HG02973 (cell line): ENCODE measurements around the gene TP53BP2.

Experiments
- ATAC-seq: cut with Tn5 transposase; IDR thresholded peaks from one replicate; pipeline ENCODE4 v1.9.1; 2021; ENCODE audit warnings: moderate library complexity; ENCODE audit not compliant: unreplicated experiment

The TP53BP2 gene

GRCh38 chr1:223770621-223771315 lies 75.0 kb downstream of the TP53BP2 start:
- ATAC-seq, result no peak

- ATAC-seq, result no peak
Measured at GRCh38 chr1:223765719-223766340, 79.9 kb downstream of the TP53BP2 start.

GRCh38 chr1:223765036-223765718 lies 80.6 kb downstream of the TP53BP2 start:
- no peak for ATAC-seq

GRCh38 chr1:223763881-223764280 lies 81.9 kb downstream of the TP53BP2 start:
- no peak for ATAC-seq

DNA sequence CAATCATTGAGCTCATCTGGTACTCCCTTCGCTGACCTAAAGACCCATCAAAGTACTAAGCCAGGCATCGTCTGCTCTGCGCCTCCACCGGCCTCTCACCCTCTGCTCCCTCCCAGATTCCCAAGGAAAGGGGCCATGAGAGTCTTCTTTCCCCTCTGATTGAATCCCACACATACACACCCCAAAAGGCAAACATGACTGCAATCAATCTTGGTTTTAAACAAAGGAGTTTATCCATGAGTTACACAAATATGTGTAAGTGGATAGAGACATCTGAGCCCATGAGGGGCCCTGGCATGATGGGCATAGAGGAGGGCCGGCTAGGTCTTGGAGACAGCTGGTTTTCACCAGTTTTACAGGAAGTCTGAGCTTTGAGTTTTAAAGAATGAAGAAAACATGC lies 82.5 kb downstream of the TP53BP2 start:
- no peak for ATAC-seq

- ATAC-seq, result no peak
Measured at GRCh38 chr1:223761411-223761810, 84.3 kb downstream of the TP53BP2 start.

GRCh38 chr1:223760833-223761232 lies 84.9 kb downstream of the TP53BP2 start:
- ATAC-seq, result no peak

DNA sequence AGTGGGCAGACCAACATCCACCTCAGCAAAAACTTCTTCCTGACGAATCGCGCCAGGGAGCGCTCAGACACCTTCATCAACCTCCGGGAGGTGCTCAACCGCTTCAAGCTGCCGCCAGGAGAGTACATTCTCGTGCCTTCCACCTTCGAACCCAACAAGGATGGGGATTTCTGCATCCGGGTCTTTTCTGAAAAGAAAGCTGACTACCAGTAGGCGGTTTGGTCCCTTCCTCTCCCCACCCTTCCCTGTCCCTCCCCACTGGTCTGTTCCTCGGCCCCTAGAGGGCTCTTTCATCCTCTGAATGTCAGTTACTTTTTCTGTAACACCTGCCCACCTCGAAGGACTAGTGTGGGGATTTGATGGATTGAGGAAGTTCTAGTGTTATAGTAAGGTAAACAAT lies 86.5 kb downstream of the TP53BP2 start:
- ATAC-seq, result no peak

DNA sequence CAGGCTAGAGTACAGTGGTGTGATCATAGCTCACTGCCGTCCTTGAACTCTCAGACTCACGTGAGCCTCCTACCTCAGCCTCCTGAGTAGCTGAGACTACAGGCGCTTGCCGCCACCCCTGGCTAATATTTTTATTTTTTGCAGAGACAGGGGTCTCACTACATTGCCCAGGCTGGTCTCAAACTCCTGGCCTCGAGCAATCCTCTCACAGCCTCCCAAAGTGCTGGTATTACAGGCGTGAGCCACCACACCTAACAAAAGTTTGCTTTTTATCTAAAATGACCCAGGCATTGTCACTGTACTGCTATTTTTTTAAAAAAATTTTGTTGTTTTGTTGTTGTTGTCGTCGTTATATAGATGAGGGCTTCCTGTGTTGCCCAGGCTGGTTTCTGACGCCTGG lies 87.0 kb downstream of the TP53BP2 start:
- no peak for ATAC-seq

DNA sequence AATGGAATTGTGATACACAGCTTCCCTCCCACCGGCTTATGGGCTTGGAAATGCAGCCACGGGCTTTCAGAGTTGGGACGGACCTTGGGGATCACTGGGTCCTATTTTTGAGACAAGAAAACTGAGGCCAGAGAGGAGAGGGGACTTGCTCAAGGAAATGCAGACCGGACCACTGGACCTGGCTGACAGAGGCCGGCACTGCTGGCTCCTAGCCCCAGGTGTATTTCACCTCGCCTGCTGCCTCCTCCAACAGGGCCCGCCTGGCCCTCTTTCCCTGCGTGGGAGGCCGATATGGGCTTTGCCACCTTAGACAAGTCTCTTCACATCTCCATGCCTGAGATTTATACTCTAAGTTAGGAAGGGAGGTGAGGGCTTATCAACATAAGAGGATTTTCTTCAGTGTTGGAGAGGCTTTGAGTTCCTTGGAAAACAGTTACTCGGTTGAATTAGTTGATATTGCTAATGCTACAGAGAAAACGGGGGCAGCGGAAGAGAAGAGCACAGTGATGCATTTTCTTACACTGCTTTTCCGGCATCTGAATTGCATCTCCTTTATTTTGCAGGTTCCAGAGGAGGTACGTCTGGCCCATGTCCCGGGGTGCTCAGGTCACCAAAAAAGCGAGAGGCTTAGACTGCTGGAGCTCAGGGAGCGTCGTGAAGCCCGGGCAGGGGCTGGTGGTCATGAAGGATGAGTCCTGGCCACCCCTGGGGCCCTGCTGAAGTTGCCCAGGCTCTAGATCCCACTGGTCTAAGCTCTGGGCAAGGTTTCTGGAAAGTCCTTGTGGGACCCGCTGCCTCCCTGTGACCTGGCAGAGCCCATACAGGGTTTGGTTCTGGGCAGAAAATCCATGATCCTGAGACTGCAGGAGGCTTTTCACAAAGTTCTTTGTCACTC lies 88.7 kb downstream of the TP53BP2 start:
- no peak for ATAC-seq

- ATAC-seq, result no peak
Measured at GRCh38 chr1:223755992-223756775, 89.6 kb downstream of the TP53BP2 start.

DNA sequence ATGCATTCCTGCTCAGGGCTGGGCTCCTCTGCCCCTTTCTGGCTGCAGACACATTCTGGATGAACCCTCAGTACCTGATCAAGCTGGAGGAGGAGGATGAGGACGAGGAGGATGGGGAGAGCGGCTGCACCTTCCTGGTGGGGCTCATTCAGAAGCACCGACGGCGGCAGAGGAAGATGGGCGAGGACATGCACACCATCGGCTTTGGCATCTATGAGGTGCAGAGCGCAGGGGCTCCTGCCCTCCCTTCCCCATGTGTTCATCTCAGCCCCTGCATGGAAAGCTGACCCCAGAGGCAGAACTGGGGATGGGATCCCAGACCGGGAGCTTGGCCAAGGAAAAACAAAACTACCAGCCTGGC lies 90.3 kb downstream of the TP53BP2 start:
- no peak for ATAC-seq

GRCh38 chr1:223754681-223755431 lies 90.9 kb downstream of the TP53BP2 start:
- no peak for ATAC-seq

- no peak for ATAC-seq
Measured at GRCh38 chr1:223752721-223753515, 92.8 kb downstream of the TP53BP2 start.

- no peak for ATAC-seq
Measured at GRCh38 chr1:223751696-223752095, 94.1 kb downstream of the TP53BP2 start.

DNA sequence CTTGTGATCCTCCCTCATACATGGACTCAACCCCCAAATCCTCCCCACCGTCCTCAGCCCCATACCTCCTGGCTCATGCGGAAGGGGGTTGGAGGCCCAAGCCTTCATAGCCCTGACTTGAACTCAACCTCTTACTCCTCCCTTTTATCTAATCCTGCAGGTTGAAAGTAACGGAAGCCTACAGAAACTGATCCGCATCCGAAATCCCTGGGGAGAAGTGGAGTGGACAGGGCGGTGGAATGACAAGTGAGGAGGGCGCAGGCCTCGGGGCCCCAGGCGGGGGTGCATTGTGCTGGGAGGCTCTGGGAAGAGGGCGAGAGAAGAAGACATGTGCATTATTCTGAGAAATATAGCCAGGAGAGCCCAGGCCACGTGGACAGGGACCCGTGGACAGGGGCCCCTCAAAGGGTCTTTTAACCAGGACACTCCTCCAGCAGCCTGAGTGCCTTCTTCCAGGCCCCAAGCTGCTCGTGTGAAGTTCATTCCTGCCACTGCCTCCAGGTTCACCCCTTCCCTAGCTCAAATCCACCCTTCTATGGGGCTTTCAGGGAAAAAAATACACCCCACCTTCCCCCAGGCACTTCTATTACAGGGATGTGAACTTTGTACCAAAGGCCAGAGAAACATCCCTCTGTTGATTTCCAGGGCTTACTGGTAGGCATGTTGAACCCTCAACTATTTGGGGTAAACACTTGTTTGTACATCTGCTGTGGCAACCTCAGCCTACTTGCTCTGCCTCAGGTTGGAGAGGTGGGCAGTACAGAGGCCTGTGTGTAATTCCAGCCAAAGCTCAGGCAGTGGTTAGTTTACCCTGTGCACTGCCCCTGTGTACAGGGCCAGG lies 94.8 kb downstream of the TP53BP2 start:
- no peak for ATAC-seq

GRCh38 chr1:223748773-223749733 lies 96.7 kb downstream of the TP53BP2 start:
- ATAC-seq, result peak; percentile 57
